Parathyroid adenoma (tissue), 2 donors: Measurements from ENCODE around the gene TXNRD3.

Source experiments
- H2AFZ ChIP-seq: fragments of 300-600 bp; sonication (generic); one replicate; pipeline ENCODE4 v1.7.0; 2017; ENCODE audit warnings: antibody characterized with exemption, mild to moderate bottlenecking
- H3K27ac ChIP-seq: fragments of 300-600 bp; sonication (generic); one replicate; pipeline ENCODE4 v1.7.0; 2017
- H3K27me3 ChIP-seq: fragments of 300-600 bp; sonication (generic); one replicate; pipeline ENCODE4 v1.7.0; 2017; ENCODE audit warnings: low read length; ENCODE audit not compliant: control insufficient read depth, insufficient read depth
- H3K36me3 ChIP-seq: fragments of 300-600 bp; sonication (generic); one replicate; pipeline ENCODE4 v1.7.0; 2017; ENCODE audit warnings: low read length; ENCODE audit not compliant: control insufficient read depth, insufficient read depth
- H3K4me1 ChIP-seq: fragments of 300-600 bp; sonication (generic); one replicate; pipeline ENCODE4 v1.7.0; 2017; ENCODE audit warnings: control low read depth
- H3K4me2 ChIP-seq: fragments of 300-600 bp; sonication (generic); one replicate; pipeline ENCODE4 v1.7.0; 2017; ENCODE audit warnings: low read length
- H3K4me3 ChIP-seq: fragments of 300-600 bp; sonication (generic); one replicate; pipeline ENCODE4 v1.7.0; 2017; ENCODE audit warnings: low read depth, low read length
- H3K79me2 ChIP-seq: fragments of 300-600 bp; sonication (generic); one replicate; pipeline ENCODE4 v1.7.0; 2017; ENCODE audit warnings: control low read depth
- H3K9ac ChIP-seq: fragments of 300-600 bp; sonication (generic); one replicate; pipeline ENCODE4 v1.7.0; 2017; ENCODE audit warnings: mild to moderate bottlenecking
- H3K9me3 ChIP-seq: fragments of 300-600 bp; sonication (generic); one replicate; pipeline ENCODE4 v1.7.0; 2017; ENCODE audit warnings: low read length; ENCODE audit not compliant: control insufficient read depth
- CTCF ChIP-seq: fragments of 300-600 bp; sonication (generic); IDR thresholded peaks from one replicate; pipeline ENCODE4 v1.7.0; 2017; ENCODE audit warnings: antibody characterized with exemption, mild to moderate bottlenecking
- donor health status: primary hyperparathyroidism.

Gene TXNRD3

GRCh38 chr3:126668450-126669401, 13.8 kb upstream of the TXNRD3 start:
- TF ChIP-seq CTCF: no peak
- Histone ChIP-seq H3K27ac (no peak overlapping the region), H3K79me2 (no peaks in the 10 kb centered on the region), H3K9me3 (no peaks in the 10 kb centered on the region), H3K36me3 (no peaks in the 10 kb centered on the region), H3K4me1 (no peaks in the 10 kb centered on the region), H3K4me2 (no peak overlapping the region), H2AFZ (no peak overlapping the region), H3K4me3 (no peak overlapping the region), H3K9ac (no peak overlapping the region), H3K27me3 (no peaks in the 10 kb centered on the region)

GRCh38 chr3:126667631-126668449, 12.9 kb upstream of the TXNRD3 start:
- H3K9me3 ChIP-seq: no peaks in the 10 kb centered on the region
- H3K27me3 ChIP-seq: no peaks in the 10 kb centered on the region
- H3K27ac ChIP-seq: no peak overlapping the region
- no peak overlapping the region for H3K4me3 ChIP-seq
- H3K79me2 ChIP-seq: no peaks in the 10 kb centered on the region
- H3K36me3 ChIP-seq: no peaks in the 10 kb centered on the region
- no peak for TF ChIP-seq CTCF
- H3K4me2 ChIP-seq: no peak overlapping the region
- H2AFZ ChIP-seq: no peak overlapping the region
- H3K9ac ChIP-seq: no peak overlapping the region
- no peaks in the 10 kb centered on the region for H3K4me1 ChIP-seq

- H3K36me3 ChIP-seq: no peaks in the 10 kb centered on the region
- no peaks in the 10 kb centered on the region for H3K27me3 ChIP-seq
- H3K4me2 ChIP-seq: no peak overlapping the region
- no peak overlapping the region for H3K9ac ChIP-seq
- H3K79me2 ChIP-seq: no peaks in the 10 kb centered on the region
- H3K27ac ChIP-seq: no peak overlapping the region
- H3K9me3 ChIP-seq: no peaks in the 10 kb centered on the region
- no peak for TF ChIP-seq CTCF
- H3K4me1 ChIP-seq: no peaks in the 10 kb centered on the region
- H3K4me3 ChIP-seq: no peak overlapping the region
- H2AFZ ChIP-seq: no peak overlapping the region
Observed at GRCh38 chr3:126666658-126667528, 12.0 kb upstream of the TXNRD3 start.

GRCh38 chr3:126665959-126666657, 11.2 kb upstream of the TXNRD3 start:
- no peaks in the 10 kb centered on the region for H3K4me1 ChIP-seq
- no peak overlapping the region for H3K9ac ChIP-seq
- no peak overlapping the region for H3K4me3 ChIP-seq
- no peaks in the 10 kb centered on the region for H3K27me3 ChIP-seq
- no peaks in the 10 kb centered on the region for H3K36me3 ChIP-seq
- no peak overlapping the region for H3K27ac ChIP-seq
- H3K79me2 ChIP-seq: no peaks in the 10 kb centered on the region
- TF ChIP-seq CTCF: no peak
- no peak overlapping the region for H3K4me2 ChIP-seq
- H2AFZ ChIP-seq: no peak overlapping the region
- no peaks in the 10 kb centered on the region for H3K9me3 ChIP-seq
